Fibroblast of the aortic adventitia (primary cell): Measurements from ENCODE around the gene LRRC49. TPM values are rescaled to one million over a fixed set of nuclear protein-coding genes. Genes with fewer than 3 reads are reported as not detected.

ENCODE experiments used
- DNase-seq: peaks from one replicate; pipeline ENCODE4 v3.0.0-alpha.2; 2010; ENCODE audit warnings: low read depth
- H3K4me3 ChIP-seq: 2 replicates; pipeline ENCODE4 v1.5.1; 2011; ENCODE audit warnings: low read depth, mild to moderate bottlenecking, control low read depth, low read length, moderate library complexity
- total RNA-seq: library from RNA; depleted of rRNA; stranded (reverse); fragments of >200 nt; gene quantifications from 2 replicates; pipeline ENCODE4 v1.2.3, GENCODE V29; 2012; ENCODE audit warnings: low replicate concordance
- TF ChIP-seq, protein P1 (sequence below): IDR thresholded peaks from 2 replicates; pipeline ENCODE4 v1.5.1; 2011; ENCODE audit warnings: mild to moderate bottlenecking, low read length, control low read depth, inconsistent platforms; ENCODE audit not compliant: insufficient read depth

The LRRC49 gene
- total RNA-seq, 1 donor, result 25.2 TPM

DNA sequence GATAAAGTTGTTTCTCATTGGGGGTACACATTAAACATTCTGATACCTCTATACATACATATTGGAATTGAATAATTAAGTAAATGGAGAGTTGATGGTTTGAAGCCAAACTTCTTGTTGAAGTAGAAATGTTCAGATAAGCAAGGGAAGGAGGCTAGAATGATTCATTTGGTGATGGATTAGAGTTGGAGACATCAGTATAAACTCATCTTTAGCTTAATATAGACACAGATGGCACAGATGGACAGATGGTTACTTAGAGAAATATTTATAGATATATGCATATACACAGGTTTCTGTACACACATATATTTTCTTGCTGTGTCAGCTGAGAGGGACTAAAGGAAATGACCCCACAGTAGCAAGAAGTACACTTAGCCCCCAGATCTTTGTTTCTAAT is 69.5 kb downstream of the LRRC49 start:
- no peak for DNase-seq
- no peak overlapping the region for H3K4me3 ChIP-seq
- TF ChIP-seq, protein P1, sequence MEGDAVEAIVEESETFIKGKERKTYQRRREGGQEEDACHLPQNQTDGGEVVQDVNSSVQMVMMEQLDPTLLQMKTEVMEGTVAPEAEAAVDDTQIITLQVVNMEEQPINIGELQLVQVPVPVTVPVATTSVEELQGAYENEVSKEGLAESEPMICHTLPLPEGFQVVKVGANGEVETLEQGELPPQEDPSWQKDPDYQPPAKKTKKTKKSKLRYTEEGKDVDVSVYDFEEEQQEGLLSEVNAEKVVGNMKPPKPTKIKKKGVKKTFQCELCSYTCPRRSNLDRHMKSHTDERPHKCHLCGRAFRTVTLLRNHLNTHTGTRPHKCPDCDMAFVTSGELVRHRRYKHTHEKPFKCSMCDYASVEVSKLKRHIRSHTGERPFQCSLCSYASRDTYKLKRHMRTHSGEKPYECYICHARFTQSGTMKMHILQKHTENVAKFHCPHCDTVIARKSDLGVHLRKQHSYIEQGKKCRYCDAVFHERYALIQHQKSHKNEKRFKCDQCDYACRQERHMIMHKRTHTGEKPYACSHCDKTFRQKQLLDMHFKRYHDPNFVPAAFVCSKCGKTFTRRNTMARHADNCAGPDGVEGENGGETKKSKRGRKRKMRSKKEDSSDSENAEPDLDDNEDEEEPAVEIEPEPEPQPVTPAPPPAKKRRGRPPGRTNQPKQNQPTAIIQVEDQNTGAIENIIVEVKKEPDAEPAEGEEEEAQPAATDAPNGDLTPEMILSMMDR, result no peak

GRCh38 chr15:70963199-70963598 is 70.6 kb downstream of the LRRC49 start:
- TF ChIP-seq, protein P1, result no peak
- no peak overlapping the region for H3K4me3 ChIP-seq
- no peak for DNase-seq

DNA sequence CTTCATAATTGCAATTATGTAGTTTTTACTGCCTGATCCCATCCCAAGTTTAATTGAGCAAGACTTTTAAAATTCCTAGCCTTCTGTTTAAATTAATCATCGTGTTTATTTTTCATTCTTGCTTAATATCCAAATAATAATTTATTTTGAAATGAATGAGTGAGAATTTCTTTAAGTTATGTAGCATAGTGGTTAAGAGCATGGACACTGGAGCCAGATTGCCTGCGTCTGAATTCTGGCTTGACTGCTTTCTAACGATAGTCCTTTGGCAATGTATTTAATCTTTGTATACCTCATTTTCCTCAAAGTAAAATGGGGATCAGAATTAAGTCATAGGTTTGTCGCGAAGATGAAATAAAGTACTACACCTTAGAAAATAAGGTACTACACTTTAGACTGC is 71.4 kb downstream of the LRRC49 start:
- DNase-seq, result no peak
- TF ChIP-seq, protein P1, result no peak
- H3K4me3 ChIP-seq, result no peak overlapping the region

DNA sequence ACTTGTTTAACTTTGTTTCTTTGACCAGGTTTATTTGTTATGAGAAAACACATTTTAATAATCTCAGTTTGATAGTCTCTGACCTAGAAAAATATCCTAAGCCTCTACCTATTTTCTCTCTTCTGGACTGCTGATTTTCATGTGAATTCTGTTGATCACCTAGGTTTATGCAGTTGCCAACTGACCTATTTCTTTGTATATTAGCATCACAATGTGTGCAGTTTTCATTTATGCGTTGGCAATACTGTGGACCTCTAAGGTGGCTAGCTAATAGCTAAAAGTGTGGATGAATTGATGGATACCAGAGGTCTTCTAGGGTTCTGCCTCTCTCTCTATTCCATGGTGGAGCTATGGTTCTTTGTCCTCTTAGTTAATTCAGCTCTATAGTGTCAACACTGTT is 72.1 kb downstream of the LRRC49 start:
- TF ChIP-seq, protein P1, result no peak
- DNase-seq, result no peak
- no peak overlapping the region for H3K4me3 ChIP-seq

GRCh38 chr15:70967646-70968045 is 75.0 kb downstream of the LRRC49 start:
- no peak overlapping the region for H3K4me3 ChIP-seq
- DNase-seq, result no peak
- TF ChIP-seq, protein P1, result no peak

- H3K4me3 ChIP-seq, result no peak overlapping the region
- TF ChIP-seq, protein P1, result peak; percentile 51
These were observed 81.6 kb downstream of the LRRC49 start for GRCh38 chr15:70974004-70974832.

More at GRCh38 chr15:70974004-70974832, 81.6 kb downstream of the LRRC49 start:
- DNase-seq, result peak; percentile 86
